ENCODE results near the gene HSD17B14. TPM values are rescaled to one million over a fixed set of nuclear protein-coding genes. Genes with fewer than 3 reads are reported as not detected.
A peak's percentile ranks its signal among the peaks of the same experiment; 100 is the strongest.
"Not testable (repeated sequence)": the region's sequence is repeated elsewhere in the genome, so short reads cannot be mapped to it uniquely, and the experiment has no call there.

The HSD17B14 gene
- total and polyA plus RNA-seq, 9 of the 15 experiments (the other 6 are each of a cell fraction or from before 2014, with no cell fraction given), result 0.16 TPM; not detected in 8

- H3K36me3 ChIP-seq (ENCODE audit: control insufficient read depth, insufficient read depth, low read length); H3K4me3 ChIP-seq; in situ Hi-C loops (cut with MboI); H3K79me2 ChIP-seq (ENCODE audit: control insufficient read depth, insufficient read depth, low read length); intact Hi-C loops (cut with micrococcal nuclease); H3K9me1 ChIP-seq (ENCODE audit: control insufficient read depth, insufficient read depth, low read length); H3K9me3 ChIP-seq (replicated peaks; ENCODE audit: control insufficient read depth, insufficient read depth, low read depth, low read length); H3K27ac ChIP-seq (ENCODE audit: extremely low read depth, low read depth, low read length); BruUV-seq (replicated peaks); POLR2A ChIA-PET; H3K27me3 ChIP-seq (ENCODE audit: control insufficient read depth in 2 of 2, insufficient read depth in 2 of 2, low read length in 2 of 2); H4K20me1 ChIP-seq (replicated peaks; ENCODE audit: control insufficient read depth, insufficient read depth, low read length); TF ChIP-seq TEAD4 (CRISPR knock-in tag; IDR thresholded peaks at IDR 0.05; ENCODE audit: borderline replicate concordance): not testable (repeated sequence)
- DNase-seq (ENCODE audit: extremely low read depth in 1 of 4, low spot score in 3 of 4) (peak in 3 of 4 experiments; percentile 10 to 72 (median 52)), ATAC-seq (peak; percentile 82), FAIRE-seq (peak; percentile 90)
- TF ChIP-seq ZNF592 (IDR thresholded peaks at IDR 0.05) (peak; percentile 39), TCF3 (CRISPR knock-in tag; IDR thresholded peaks at IDR 0.05) (peak; percentile 45), ZNF239 (CRISPR knock-in tag; IDR thresholded peaks at IDR 0.05) (peak; percentile 58; the same call in 1 of the 2 replicates), NFIC (IDR thresholded peaks at IDR 0.05) (peak; percentile 75), SMARCA4 (IDR thresholded peaks at IDR 0.05) (0 out of 2 replicates have a peak, but pooled peaks have one; percentile 45), DPF2 (IDR thresholded peaks at IDR 0.05) (peak; percentile 76), CBFA2T3 (IDR thresholded peaks at IDR 0.05) (peak; percentile 67), MTA2 (IDR thresholded peaks at IDR 0.05; ENCODE audit: low read depth) (0 out of 2 replicates have a peak, but pooled peaks have one; percentile 46), EP300 (IDR thresholded peaks at IDR 0.05; ENCODE audit: low read length) (peak; percentile 35; the same call in 1 of the 2 replicates), CBFA2T2 (conservative IDR thresholded peaks at IDR 0.05) (peak; percentile 35), TEAD4 (IDR thresholded peaks at IDR 0.05; ENCODE audit: low read length) (peak; percentile 11; the same call in 1 of the 2 replicates), ZBTB11 (CRISPR knock-in tag; IDR thresholded peaks at IDR 0.05) (peak in 1 of 3 experiments; percentile 44; a peak in 1 of 6 replicates), ARID1B (IDR thresholded peaks at IDR 0.05) (peak; percentile 82), NCOR1 (IDR thresholded peaks at IDR 0.05) (peak; percentile 46; the same call in 1 of the 2 replicates), TAL1 (IDR thresholded peaks at IDR 0.05) (peak; percentile 57; the same call in 1 of the 2 replicates)
- Histone ChIP-seq H2AFZ (ENCODE audit: low read depth, low read length) (peak overlapping the region; percentile 62), H3K4me1 (replicated peaks in 1 of 2; ENCODE audit: control insufficient read depth in 2 of 2, insufficient read depth in 2 of 2, low read length in 2 of 2) (peaks cover 5 to 23% of the 10 kb centered on the region in 2 experiments; a peak in 4 of 5 replicates), H3K4me2 (ENCODE audit: insufficient read depth, low read length) (peak overlapping the region; percentile 9; the same call in 1 of the 2 replicates), H3K9ac (ENCODE audit: insufficient read depth in 1 of 2, low read depth in 2 of 2, low read length in 2 of 2) (peak overlapping the region; percentile 35 to 53; a peak in 1 of 4 replicates)
- CTCF ChIA-PET (ENCODE audit: low intra/inter-chr PET ratio), result interaction anchor here (0.7 kb wide), 1 partner anchor 74 kb away, joined by 3 read pairs; no protein-coding TSS in a partner anchor
- 6% methylated on average over 5 of the region's 5 CpGs for WGBS (ENCODE audit: insufficient coverage, low coverage, missing lambda C conversion rate)
These were observed 70.5 kb downstream of the HSD17B14 start for GRCh38 chr19:48765816-48766215.

Data from K562 (cell line).